Measurements from ENCODE around the gene RNF181.
"Not testable (repeated sequence)": the region's sequence is repeated elsewhere in the genome, so short reads cannot be mapped to it uniquely, and the experiment has no call there.

RNF181 gene

GRCh38 chr2:85614757-85615156 lies 19.2 kb downstream of the RNF181 start:
- DNase-seq (ENCODE audit: low spot score) = not testable (repeated sequence)

- DNase-seq (ENCODE audit: low spot score) = no peak
Measured at GRCh38 chr2:85615413-85615728, 19.8 kb downstream of the RNF181 start.

GRCh38 chr2:85617723-85618122 lies 22.2 kb downstream of the RNF181 start:
- not testable (repeated sequence) for DNase-seq (ENCODE audit: low spot score)

- DNase-seq (ENCODE audit: low spot score) = no peak
Measured at GRCh38 chr2:85619617-85620016, 24.1 kb downstream of the RNF181 start.

GRCh38 chr2:85621338-85621737 lies 25.8 kb downstream of the RNF181 start:
- DNase-seq (ENCODE audit: low spot score) = no peak

GRCh38 chr2:85623991-85624390 lies 28.4 kb downstream of the RNF181 start:
- DNase-seq (ENCODE audit: low spot score) = no peak

GRCh38 chr2:85628658-85629057 lies 33.1 kb downstream of the RNF181 start:
- DNase-seq (ENCODE audit: low spot score) = no peak

GRCh38 chr2:85631316-85631715 lies 35.8 kb downstream of the RNF181 start:
- DNase-seq (ENCODE audit: low spot score) = no peak

- DNase-seq (ENCODE audit: low spot score) = no peak
Measured at GRCh38 chr2:85635011-85635410, 39.5 kb downstream of the RNF181 start.

- no peak for DNase-seq (ENCODE audit: low spot score)
Measured at GRCh38 chr2:85635636-85636035, 40.1 kb downstream of the RNF181 start.

- DNase-seq (ENCODE audit: low spot score) = no peak
Measured at GRCh38 chr2:85642725-85643124, 47.2 kb downstream of the RNF181 start.

GRCh38 chr2:85644909-85645308 lies 49.4 kb downstream of the RNF181 start:
- no peak for DNase-seq (ENCODE audit: low spot score)

- DNase-seq (ENCODE audit: low spot score) = no peak
Measured at GRCh38 chr2:85646166-85646565, 50.6 kb downstream of the RNF181 start.

Measured in SW480 (cell line).